ENCODE measurements around the gene TCP11L2. TPM values are rescaled to one million over a fixed set of nuclear protein-coding genes. Genes with fewer than 3 reads are reported as not detected.

TCP11L2 gene
- total and polyA plus RNA-seq, 2 of the 4 experiments (the other 2 are of a cell fraction): 7.3 to 32.8 TPM

DNA sequence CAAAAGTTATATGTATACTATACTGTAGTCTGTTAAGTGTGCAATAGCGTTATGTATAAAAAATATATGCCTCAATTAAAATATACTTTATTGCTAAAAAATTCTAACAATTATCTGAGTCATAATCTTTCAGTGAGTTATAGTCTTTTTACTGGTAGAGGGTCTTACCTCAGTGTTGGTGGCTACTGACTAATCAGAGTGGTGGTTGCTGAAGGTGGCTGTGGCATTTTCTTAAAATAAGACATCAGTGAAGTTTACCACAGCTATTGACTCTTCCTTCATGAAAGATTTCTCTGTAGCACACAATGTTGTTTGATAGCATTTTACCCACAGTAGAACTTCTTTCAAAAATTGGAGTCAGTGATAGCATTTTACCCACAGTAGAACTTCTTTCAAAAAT lies 78.4 kb downstream of the TCP11L2 start:
- intact Hi-C loops (cut with micrococcal nuclease) (no loop called here), in situ Hi-C loops (cut with MboI; ENCODE audit: low sequenced_read_pairs) (loop anchor here (10.0 kb wide), 1 partner anchor 464 kb away; no protein-coding TSS in a partner anchor), dilution Hi-C loops (cut with HindIII; ENCODE audit: low sequenced_read_pairs, unreplicated experiment) (loop anchor here (25.0 kb wide), 1 partner anchor 531 kb away; no protein-coding TSS in a partner anchor)
- Histone ChIP-seq H3K4ac (ENCODE audit: low read depth, low read length) (no peak overlapping the region), H3K56ac (ENCODE audit: extremely low read depth, insufficient read depth, low read length) (no peak overlapping the region), H3K36me3 (ENCODE audit: control insufficient read depth, insufficient read depth, low read length) (peaks cover 11% of the 10 kb centered on the region), H3K4me3 (ENCODE audit: insufficient read depth, low read depth, low read length) (no peak overlapping the region), H4K5ac (ENCODE audit: low read depth, low read length) (no peak overlapping the region), H2BK20ac (ENCODE audit: low read depth, low read length) (no peak overlapping the region), H2BK5ac (ENCODE audit: low read depth, low read length, poor library complexity, severe bottlenecking) (no peak overlapping the region), H2AK9ac (replicated peaks; ENCODE audit: low read depth, low read length, poor library complexity) (no peak overlapping the region), H3K4me2 (ENCODE audit: low read depth, low read length) (no peak overlapping the region), H4K8ac (ENCODE audit: low read depth in 2 of 2, low read length in 2 of 2) (no peak overlapping the region), H3K79me1 (ENCODE audit: low read depth in 1 of 2, low read length in 2 of 2) (no peaks in the 10 kb centered on the region), H3K9me1 (ENCODE audit: insufficient read depth, low read length) (no peaks in the 10 kb centered on the region), H3K9me3 (ENCODE audit: control insufficient read depth, insufficient read depth, low read length) (peaks cover 2% of the 10 kb centered on the region), H3K14ac (replicated peaks; ENCODE audit: low read depth, low read length) (no peak overlapping the region), H3K18ac (ENCODE audit: low read depth, low read length) (no peak overlapping the region), H3K27me3 (ENCODE audit: control insufficient read depth, insufficient read depth, low read length) (no peaks in the 10 kb centered on the region), H2AK5ac (ENCODE audit: low read depth, low read length) (no peak overlapping the region), H2BK120ac (ENCODE audit: low read depth, low read length) (no peak overlapping the region), H3K23ac (ENCODE audit: low read depth, low read length) (no peak overlapping the region), H3K27ac (ENCODE audit: insufficient read depth, low read length) (no peak overlapping the region), H3K4me1 (ENCODE audit: control insufficient read depth, insufficient read depth, low read length) (no peaks in the 10 kb centered on the region), H2BK15ac (ENCODE audit: low read depth, low read length) (no peak overlapping the region), H4K91ac (ENCODE audit: insufficient read depth, low read depth, low read length) (no peak overlapping the region), H2AFZ (replicated peaks; ENCODE audit: low read length, poor library complexity) (no peak overlapping the region), H4K20me1 (ENCODE audit: insufficient read depth, low read length) (no peaks in the 10 kb centered on the region), H3K9ac (ENCODE audit: low read depth, low read length) (no peak overlapping the region)
- no peak for ATAC-seq (ENCODE audit: low read depth)
- no TSS peak for BruUV-seq (replicated peaks)
- TF ChIP-seq BHLHE40 (IDR thresholded peaks at IDR 0.05; ENCODE audit: low read depth, low read length): no peak
- TF ChIP-seq, protein P1, sequence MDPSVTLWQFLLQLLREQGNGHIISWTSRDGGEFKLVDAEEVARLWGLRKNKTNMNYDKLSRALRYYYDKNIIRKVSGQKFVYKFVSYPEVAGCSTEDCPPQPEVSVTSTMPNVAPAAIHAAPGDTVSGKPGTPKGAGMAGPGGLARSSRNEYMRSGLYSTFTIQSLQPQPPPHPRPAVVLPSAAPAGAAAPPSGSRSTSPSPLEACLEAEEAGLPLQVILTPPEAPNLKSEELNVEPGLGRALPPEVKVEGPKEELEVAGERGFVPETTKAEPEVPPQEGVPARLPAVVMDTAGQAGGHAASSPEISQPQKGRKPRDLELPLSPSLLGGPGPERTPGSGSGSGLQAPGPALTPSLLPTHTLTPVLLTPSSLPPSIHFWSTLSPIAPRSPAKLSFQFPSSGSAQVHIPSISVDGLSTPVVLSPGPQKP (IDR thresholded peaks at IDR 0.05; ENCODE audit: borderline replicate concordance, low read depth, low read length): no peak
- TF ChIP-seq MXI1 (IDR thresholded peaks at IDR 0.05; ENCODE audit: borderline replicate concordance, low read depth, low read length): no peak
- TF ChIP-seq RAD21 (IDR thresholded peaks at IDR 0.05; ENCODE audit: low read length): no peak
- no peak for TF ChIP-seq POLR2A (IDR thresholded peaks at IDR 0.05; ENCODE audit: low read depth, low read length)
- TF ChIP-seq, protein P2, sequence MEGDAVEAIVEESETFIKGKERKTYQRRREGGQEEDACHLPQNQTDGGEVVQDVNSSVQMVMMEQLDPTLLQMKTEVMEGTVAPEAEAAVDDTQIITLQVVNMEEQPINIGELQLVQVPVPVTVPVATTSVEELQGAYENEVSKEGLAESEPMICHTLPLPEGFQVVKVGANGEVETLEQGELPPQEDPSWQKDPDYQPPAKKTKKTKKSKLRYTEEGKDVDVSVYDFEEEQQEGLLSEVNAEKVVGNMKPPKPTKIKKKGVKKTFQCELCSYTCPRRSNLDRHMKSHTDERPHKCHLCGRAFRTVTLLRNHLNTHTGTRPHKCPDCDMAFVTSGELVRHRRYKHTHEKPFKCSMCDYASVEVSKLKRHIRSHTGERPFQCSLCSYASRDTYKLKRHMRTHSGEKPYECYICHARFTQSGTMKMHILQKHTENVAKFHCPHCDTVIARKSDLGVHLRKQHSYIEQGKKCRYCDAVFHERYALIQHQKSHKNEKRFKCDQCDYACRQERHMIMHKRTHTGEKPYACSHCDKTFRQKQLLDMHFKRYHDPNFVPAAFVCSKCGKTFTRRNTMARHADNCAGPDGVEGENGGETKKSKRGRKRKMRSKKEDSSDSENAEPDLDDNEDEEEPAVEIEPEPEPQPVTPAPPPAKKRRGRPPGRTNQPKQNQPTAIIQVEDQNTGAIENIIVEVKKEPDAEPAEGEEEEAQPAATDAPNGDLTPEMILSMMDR (conservative IDR thresholded peaks at IDR 0.05; ENCODE audit: low read depth, low read length): no peak
- no peak for TF ChIP-seq MAZ (IDR thresholded peaks at IDR 0.05; ENCODE audit: borderline replicate concordance, low read depth, low read length)
- TF ChIP-seq SMC3 (IDR thresholded peaks at IDR 0.05; ENCODE audit: low read depth, low read length): no peak
- TF ChIP-seq RFX5 (IDR thresholded peaks at IDR 0.05; ENCODE audit: low read depth, low read length): no peak
- TF ChIP-seq NFE2L2 (IDR thresholded peaks at IDR 0.05; ENCODE audit: low read depth, low read length): no peak
- no peak for TF ChIP-seq RCOR1 (IDR thresholded peaks at IDR 0.05; ENCODE audit: insufficient replicate concordance, low read length)
- TF ChIP-seq CEBPB (IDR thresholded peaks at IDR 0.05; ENCODE audit: low read depth, low read length): no peak
- TF ChIP-seq CHD1 (IDR thresholded peaks at IDR 0.05; ENCODE audit: low read depth, low read length): no peak
- no peak for DNase-seq
- POLR2A ChIA-PET (ENCODE audit: unreplicated experiment): no interaction called here
- no CpG with 5 or more reads among the region's 1 CpG for WGBS, 2 experiments (ENCODE audit: extremely low coverage in 2 of 2, insufficient read length in 1 of 2)
- CTCF ChIA-PET: no interaction called here

Data from IMR-90 (cell line).